Lower leg skin (tissue), 3 donors: Measurements from ENCODE around the gene SCYL2.

ENCODE experiments used
- CTCF ChIP-seq, 3 donors: fragments of 450-650 bp; IDR thresholded peaks; one replicate each; pipeline ENCODE4 v1.5.1; 2016; ENCODE audit warnings: antibody characterized with exemption in 3 of 3, mild to moderate bottlenecking in 3 of 3, moderate library complexity in 2 of 3
- POLR2A ChIP-seq, 2 donors: fragments of 450-650 bp; IDR thresholded peaks; one replicate each; pipeline ENCODE4 v1.6.1; 2016 to 2017; ENCODE audit warnings: antibody characterized with exemption in 2 of 2, mild to moderate bottlenecking in 1 of 2, moderate library complexity in 1 of 2

DNA sequence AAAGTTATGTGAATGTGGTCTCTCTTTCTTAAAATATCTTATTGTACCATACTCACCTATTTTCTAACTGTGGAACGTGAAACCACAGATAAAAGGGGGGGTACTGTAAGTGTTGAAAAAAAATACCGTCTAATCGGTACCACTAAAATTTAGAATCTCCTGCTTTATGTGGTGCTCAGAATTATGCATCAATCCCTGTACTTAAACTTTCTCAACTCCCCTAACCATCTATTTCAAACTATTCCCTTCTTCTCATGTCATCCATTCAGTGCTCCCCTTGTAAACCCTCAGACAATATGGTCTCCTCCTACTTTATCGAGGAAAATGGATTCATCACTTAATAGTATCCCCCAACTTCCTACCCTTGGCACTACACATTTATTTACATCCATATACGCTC, 23.8 kb upstream of the SCYL2 start:
- TF ChIP-seq CTCF (IDR thresholded peaks at IDR 0.05) (no peak), POLR2A (IDR thresholded peaks at IDR 0.05) (no peak)
